ENCODE data around the gene TRIM33. TPM values are rescaled to one million over a fixed set of nuclear protein-coding genes. Genes with fewer than 3 reads are reported as not detected.

Gene TRIM33
- 100 to 1,000 TPM in 1 of 4 donors, 10 to 100 TPM in 3; 35.0 to 100 (median 47.7) TPM for total RNA-seq

DNA sequence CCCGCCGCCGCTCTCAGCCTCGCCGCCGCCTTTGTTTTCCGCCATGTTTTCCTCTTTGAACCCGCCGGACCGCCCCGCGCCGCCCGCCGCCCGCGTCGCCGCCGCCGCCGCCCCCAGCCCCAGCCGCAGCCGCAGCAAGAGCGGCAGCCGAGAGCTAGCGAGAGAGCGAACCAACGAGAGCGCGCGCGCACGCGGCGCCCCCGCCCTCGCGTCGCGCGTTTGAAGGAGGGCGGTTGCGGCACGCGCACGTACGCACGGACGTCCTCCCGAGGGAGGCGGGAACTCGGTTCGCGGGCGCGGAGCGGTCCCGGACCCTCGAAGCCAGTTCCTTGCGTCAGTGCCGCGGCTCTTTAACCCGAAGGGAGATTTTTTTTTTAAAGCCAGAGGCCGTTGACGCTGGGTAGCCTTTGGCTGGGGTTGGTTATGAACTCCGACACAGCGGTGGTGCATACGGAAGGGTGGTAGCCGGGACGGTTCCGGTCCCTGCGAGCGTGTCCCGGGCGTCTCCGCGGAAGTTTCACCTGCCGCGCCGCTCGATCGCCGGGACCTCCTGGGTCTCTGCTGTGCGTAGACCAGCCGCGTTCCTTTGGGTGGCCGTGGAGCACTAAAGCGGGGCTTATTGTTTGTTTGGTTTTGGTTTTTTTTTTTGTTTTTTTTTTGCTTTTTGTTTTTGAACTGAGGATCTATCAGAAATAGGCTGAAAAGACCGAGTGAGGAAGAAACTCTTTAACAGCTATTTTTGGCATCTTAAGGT, at the start of gene TRIM33:
Gene TRIM33, minus strand, starts transcription at position 172 of the 754 bp plus-strand sequence. Its CDS starts 127 bp downstream, at position 45.
- Histone ChIP-seq H3K9me3 (no peaks in the 10 kb centered on the region), H3K4me1 (peaks cover 44% of the 10 kb centered on the region), H3K27ac (peak within 1 kb of the TSS; percentile 97), H3K36me3 (no peaks in the 10 kb centered on the region), H3K4me3 (peak within 1 kb of the TSS; percentile 99), H3K27me3 (no peaks in the 10 kb centered on the region)
- WGBS: 0% methylated on average over 29 of the region's 90 CpGs
- TF ChIP-seq POLR2AphosphoS5 (IDR thresholded peaks at IDR 0.05) (peak; percentile 65 to 84 (median 80)), POLR2A (IDR thresholded peaks at IDR 0.05) (peak in 1 of 2 donors; percentile 70)
- TF ChIP-seq, protein P1, sequence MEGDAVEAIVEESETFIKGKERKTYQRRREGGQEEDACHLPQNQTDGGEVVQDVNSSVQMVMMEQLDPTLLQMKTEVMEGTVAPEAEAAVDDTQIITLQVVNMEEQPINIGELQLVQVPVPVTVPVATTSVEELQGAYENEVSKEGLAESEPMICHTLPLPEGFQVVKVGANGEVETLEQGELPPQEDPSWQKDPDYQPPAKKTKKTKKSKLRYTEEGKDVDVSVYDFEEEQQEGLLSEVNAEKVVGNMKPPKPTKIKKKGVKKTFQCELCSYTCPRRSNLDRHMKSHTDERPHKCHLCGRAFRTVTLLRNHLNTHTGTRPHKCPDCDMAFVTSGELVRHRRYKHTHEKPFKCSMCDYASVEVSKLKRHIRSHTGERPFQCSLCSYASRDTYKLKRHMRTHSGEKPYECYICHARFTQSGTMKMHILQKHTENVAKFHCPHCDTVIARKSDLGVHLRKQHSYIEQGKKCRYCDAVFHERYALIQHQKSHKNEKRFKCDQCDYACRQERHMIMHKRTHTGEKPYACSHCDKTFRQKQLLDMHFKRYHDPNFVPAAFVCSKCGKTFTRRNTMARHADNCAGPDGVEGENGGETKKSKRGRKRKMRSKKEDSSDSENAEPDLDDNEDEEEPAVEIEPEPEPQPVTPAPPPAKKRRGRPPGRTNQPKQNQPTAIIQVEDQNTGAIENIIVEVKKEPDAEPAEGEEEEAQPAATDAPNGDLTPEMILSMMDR (IDR thresholded peaks at IDR 0.05): no peak
- peak; percentile 92 to 93 for DNase-seq (ENCODE audit: low spot score in 2 of 2)

DNA sequence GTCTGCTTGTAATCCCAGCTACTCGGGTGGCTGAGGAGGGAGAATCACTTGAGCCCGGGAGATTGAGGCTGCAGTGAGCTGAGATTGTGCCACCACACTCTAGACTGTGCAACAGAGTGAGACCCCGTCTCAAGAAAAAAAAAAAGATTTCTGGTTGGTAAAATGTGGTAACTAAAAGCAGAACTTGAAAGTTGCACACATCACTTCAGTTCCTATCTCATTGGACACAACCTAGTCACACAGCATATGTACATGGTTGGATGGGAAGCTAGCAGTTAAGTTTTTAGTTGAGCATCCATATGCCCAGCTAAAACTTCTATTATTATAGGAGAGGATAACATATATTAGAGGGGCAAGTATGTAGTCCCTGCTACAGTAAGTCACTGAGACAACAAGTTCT, 48.4 kb upstream of the TRIM33 start:
- H3K27me3 ChIP-seq: no peaks in the 10 kb centered on the region
- TF ChIP-seq, protein P1 (IDR thresholded peaks at IDR 0.05): no peak
- no peak for TF ChIP-seq EP300 (IDR thresholded peaks at IDR 0.05)
- TF ChIP-seq POLR2A (IDR thresholded peaks at IDR 0.05): no peak
- TF ChIP-seq POLR2AphosphoS5 (IDR thresholded peaks at IDR 0.05): no peak
- WGBS: 82% methylated on average over 3 of the region's 3 CpGs

DNA sequence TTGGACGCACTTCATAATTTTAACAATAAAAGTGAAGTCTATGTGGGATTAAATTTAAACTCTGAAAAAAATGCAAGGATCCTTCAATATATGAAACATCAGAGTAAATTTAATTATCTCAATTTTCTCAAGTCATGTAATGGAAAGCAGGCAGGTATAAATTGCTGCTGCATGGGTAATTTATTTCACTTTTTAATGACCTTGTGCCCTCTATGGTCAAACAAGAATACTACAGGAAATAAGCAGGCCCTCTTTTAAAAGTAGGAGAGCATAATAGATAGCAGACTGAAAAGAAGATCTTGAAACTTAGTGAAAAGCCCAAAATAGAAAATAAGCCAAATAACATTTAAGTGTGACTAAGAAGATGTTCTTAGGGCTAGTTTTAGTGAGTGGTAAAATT, 47.5 kb upstream of the TRIM33 start:
- Histone ChIP-seq H3K27me3 (no peaks in the 10 kb centered on the region), H3K4me3 (no peak overlapping the region), H3K27ac (no peak overlapping the region), H3K36me3 (no peaks in the 10 kb centered on the region), H3K9me3 (no peaks in the 10 kb centered on the region), H3K4me1 (no peaks in the 10 kb centered on the region)
- TF ChIP-seq, protein P1 (IDR thresholded peaks at IDR 0.05): peak in 1 of 2 donors; percentile 25
- TF ChIP-seq EP300 (IDR thresholded peaks at IDR 0.05) (no peak), POLR2A (IDR thresholded peaks at IDR 0.05) (no peak)
- 51% methylated on average over 1 of the region's 1 CpG for WGBS
- no peak for DNase-seq (ENCODE audit: low spot score in 2 of 2)

More for the DNA sequence above, 48.4 kb upstream of the TRIM33 start:
- no peaks in the 10 kb centered on the region for H3K4me1 ChIP-seq
- no peaks in the 10 kb centered on the region for H3K36me3 ChIP-seq
- H3K4me3 ChIP-seq: no peak overlapping the region
- H3K27ac ChIP-seq: no peak overlapping the region
- DNase-seq (ENCODE audit: low spot score in 2 of 2): no peak
- no peaks in the 10 kb centered on the region for H3K9me3 ChIP-seq

DNA sequence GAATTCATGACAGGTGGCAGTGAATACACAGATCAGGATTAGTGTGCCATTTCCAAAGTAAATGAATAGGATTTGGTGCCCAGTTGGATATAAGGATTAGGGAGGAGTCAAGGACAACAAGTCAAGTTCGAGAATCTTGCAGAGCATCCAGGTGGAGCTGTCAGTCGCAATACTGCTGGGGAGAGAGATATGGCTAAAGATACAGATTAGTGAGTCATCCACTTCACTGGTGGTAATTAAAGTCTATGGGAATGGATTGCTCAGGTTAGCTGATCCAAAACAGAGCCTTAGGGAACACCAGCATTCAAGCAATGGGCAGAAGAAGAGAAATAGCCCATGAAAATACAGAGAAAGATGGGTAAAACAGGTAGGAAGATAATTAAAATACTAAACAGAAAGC, 43.6 kb upstream of the TRIM33 start:
- H3K9me3 ChIP-seq: no peaks in the 10 kb centered on the region
- H3K27ac ChIP-seq: no peak overlapping the region
- H3K36me3 ChIP-seq: no peaks in the 10 kb centered on the region
- no peaks in the 10 kb centered on the region for H3K27me3 ChIP-seq
- H3K4me1 ChIP-seq: no peaks in the 10 kb centered on the region
- no peak overlapping the region for H3K4me3 ChIP-seq
- no peak for TF ChIP-seq EP300 (IDR thresholded peaks at IDR 0.05)
- TF ChIP-seq POLR2A (IDR thresholded peaks at IDR 0.05): no peak
- TF ChIP-seq, protein P1 (IDR thresholded peaks at IDR 0.05): no peak
- TF ChIP-seq POLR2AphosphoS5 (IDR thresholded peaks at IDR 0.05): no peak
- WGBS: 71% methylated on average over 2 of the region's 2 CpGs
- no peak for DNase-seq (ENCODE audit: low spot score in 2 of 2)

DNA sequence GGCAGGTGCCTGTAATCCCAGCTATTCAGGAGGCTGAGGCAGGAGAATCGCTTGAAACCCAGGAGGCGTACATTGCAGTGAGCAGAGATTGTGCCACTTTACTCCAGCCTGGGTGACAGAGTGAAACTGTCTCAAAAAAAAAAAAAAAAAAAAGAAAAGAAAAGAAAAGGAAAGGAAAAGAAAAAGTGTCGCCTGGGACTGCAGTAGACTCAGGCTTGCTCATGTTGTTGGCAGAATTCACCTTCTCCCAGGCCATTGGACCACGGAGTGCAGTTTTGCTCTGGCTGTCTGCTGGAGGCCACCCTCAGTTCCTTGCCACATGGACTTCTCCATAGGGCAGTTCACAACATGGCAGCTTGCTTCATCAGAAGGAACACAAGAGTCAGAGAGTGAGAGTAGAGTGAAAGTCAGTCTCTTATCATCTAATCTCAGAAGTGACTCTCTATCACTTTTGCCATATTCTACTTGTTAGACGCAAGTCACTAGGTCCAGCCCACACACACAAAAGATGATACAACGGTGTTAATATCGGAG, 41.2 kb upstream of the TRIM33 start:
- no peaks in the 10 kb centered on the region for H3K27me3 ChIP-seq
- no peaks in the 10 kb centered on the region for H3K9me3 ChIP-seq
- no peaks in the 10 kb centered on the region for H3K4me1 ChIP-seq
- WGBS: 97% methylated on average over 7 of the region's 7 CpGs
- no peak overlapping the region for H3K27ac ChIP-seq
- no peak for DNase-seq (ENCODE audit: low spot score in 2 of 2)
- no peak overlapping the region for H3K4me3 ChIP-seq
- TF ChIP-seq POLR2A (IDR thresholded peaks at IDR 0.05) (no peak), EP300 (IDR thresholded peaks at IDR 0.05) (no peak), POLR2AphosphoS5 (IDR thresholded peaks at IDR 0.05) (no peak)
- TF ChIP-seq, protein P1 (IDR thresholded peaks at IDR 0.05): no peak
- no peaks in the 10 kb centered on the region for H3K36me3 ChIP-seq

All from suprapubic skin (tissue), 4 donors.